Endothelial cell of umbilical vein (primary cell): ENCODE measurements around the gene SLC25A38.

Experiments
- CTCF ChIP-seq, 2 donors: IDR thresholded peaks; 1 replicate in 1 of 2; 2 replicates in 1 of 2; pipeline ENCODE4 v1.5.1; 2011; ENCODE audit warnings: low read length in 2 of 2, mild to moderate bottlenecking in 2 of 2, moderate library complexity in 2 of 2, control low read depth in 1 of 2, inconsistent platforms in 1 of 2, low read depth in 1 of 2; ENCODE audit not compliant: insufficient read depth in 1 of 2; ENCODE audit errors: extremely low read depth in 1 of 2
- EZH2 ChIP-seq: IDR thresholded peaks from 2 replicates; pipeline ENCODE4 v1.6.1; 2012; ENCODE audit warnings: borderline replicate concordance, low read depth, mild to moderate bottlenecking, moderate library complexity, low read length, inconsistent platforms; ENCODE audit not compliant: severe bottlenecking
- FOS ChIP-seq: IDR thresholded peaks from 2 replicates; pipeline ENCODE4 v1.6.1; 2011; ENCODE audit warnings: mild to moderate bottlenecking, low read length, moderate library complexity, borderline replicate concordance; ENCODE audit not compliant: insufficient read depth
- GATA2 ChIP-seq: IDR thresholded peaks from 2 replicates; pipeline ENCODE4 v1.7.0; 2011; ENCODE audit warnings: low read depth, mild to moderate bottlenecking, moderate library complexity, mixed read lengths, low read length; ENCODE audit not compliant: insufficient read length, insufficient read depth
- JUN ChIP-seq: IDR thresholded peaks from 2 replicates; pipeline ENCODE4 v1.6.1; 2011; ENCODE audit warnings: borderline replicate concordance, low read depth; ENCODE audit not compliant: insufficient read length, insufficient read depth
- MAX ChIP-seq: IDR thresholded peaks from 2 replicates; pipeline ENCODE4 v1.6.1; 2011; ENCODE audit not compliant: insufficient read depth, insufficient read length
- MYC ChIP-seq: IDR thresholded peaks from one replicate; pipeline ENCODE4 v1.6.1; 2011; ENCODE audit warnings: mild to moderate bottlenecking, low read depth, low read length
- POLR2A ChIP-seq: IDR thresholded peaks from 2 replicates; pipeline ENCODE4 v1.6.1; 2012; ENCODE audit warnings: low read depth, mild to moderate bottlenecking, control low read depth, low read length
- POLR2AphosphoS5 ChIP-seq: IDR thresholded peaks from 2 replicates; pipeline ENCODE4 v1.6.1; 2012; ENCODE audit warnings: low read depth, mild to moderate bottlenecking, control low read depth, low read length, moderate library complexity; ENCODE audit not compliant: insufficient read depth

- no peak for TF ChIP-seq CTCF (IDR thresholded peaks at IDR 0.05; ENCODE audit: extremely low read depth in 1 of 2, insufficient read depth in 1 of 2, low read depth in 1 of 2, low read length in 2 of 2)
- no peak for TF ChIP-seq EZH2
- no peak for TF ChIP-seq MYC
- no peak for TF ChIP-seq POLR2A
- TF ChIP-seq JUN = no peak
- TF ChIP-seq POLR2AphosphoS5 = no peak
- TF ChIP-seq FOS = no peak
- TF ChIP-seq GATA2 = no peak
- TF ChIP-seq MAX = no peak
Measured at GRCh38 chr3:39387411-39387975, 4.3 kb downstream of the SLC25A38 start.
